Endothelial cell of umbilical vein (primary cell): ENCODE results near the gene GLI2. TPM values are rescaled to one million over a fixed set of nuclear protein-coding genes. Genes with fewer than 3 reads are reported as not detected.

Experiments used
- BruUV-seq: library from RNA; stranded (reverse); fragments of 400-500 nt; replicated peaks from 2 replicates; lab custom pipeline; 2021; lab: Mats Ljungman, UMichigan
- CTCF ChIA-PET: fragments of 300-600, 350-600 bp; sonication (Branson Sonifier 250); formaldehyde crosslinking; loops from one replicate; lab custom pipeline; 2021; ENCODE audit warnings: antibody characterized with exemption, inconsistent platforms; lab: Charles Lee
- POLR2A ChIA-PET: fragments of 300-600, 350-600 bp; sonication (Branson Sonifier 250); formaldehyde crosslinking; loops from one replicate; lab custom pipeline; 2021; ENCODE audit warnings: antibody characterized with exemption, inconsistent platforms; lab: Charles Lee
- DNase-seq: peaks from one replicate; pipeline ENCODE4 v3.0.0-alpha.2; 2011; ENCODE audit warnings: low read depth, low spot score
- FAIRE-seq: peaks from 2 replicates; lab custom pipeline; 2011; peaks lifted over from hg19 to GRCh38; lab: Jason Lieb, UNC
- H2AFZ ChIP-seq: 2 replicates; pipeline ENCODE4 v1.6.0; 2012; ENCODE audit warnings: low read depth, low read length, control low read depth, inconsistent platforms
- H3K27ac ChIP-seq: 2 replicates; pipeline ENCODE4 v1.5.1; 2011; ENCODE audit warnings: low read depth, mild to moderate bottlenecking, control low read depth, low read length, moderate library complexity; ENCODE audit not compliant: insufficient read depth
- H3K27me3 ChIP-seq, 2 experiments: 2 replicates each; pipeline versions ENCODE4 v1.6.0 to v1.6.1; 2011; ENCODE audit warnings: low read length in 2 of 2, mixed read lengths in 1 of 2; ENCODE audit not compliant: control insufficient read depth in 2 of 2, insufficient read depth in 2 of 2
- H3K36me3 ChIP-seq, 2 experiments: 2 replicates in 1 of 2; 3 replicates in 1 of 2; pipeline ENCODE4 v1.5.1; 2011; ENCODE audit warnings: low read length in 2 of 2, mild to moderate bottlenecking in 1 of 2, moderate library complexity in 1 of 2; ENCODE audit not compliant: control insufficient read depth in 2 of 2, insufficient read depth in 2 of 2; ENCODE audit errors: extremely low read depth in 1 of 2
- H3K4me1 ChIP-seq: 3 replicates; pipeline ENCODE4 v1.5.1; 2011; ENCODE audit warnings: mild to moderate bottlenecking, low read length; ENCODE audit not compliant: control insufficient read depth, insufficient read depth; ENCODE audit errors: extremely low read depth
- H3K4me2 ChIP-seq: 2 replicates; pipeline ENCODE4 v1.6.1; 2011; ENCODE audit warnings: low read length, control low read depth, mixed read lengths; ENCODE audit not compliant: insufficient read depth
- H3K4me3 ChIP-seq, 3 experiments: fragments of 200-600 bp in 1 of 3; sonication (generic), shearing (Covaris generic) in 1 of 3; replicated peaks in 1 of 3; 2 replicates each; pipeline ENCODE4 v1.5.1; 2011 to 2016; ENCODE audit warnings: control low read depth in 3 of 3, low read length in 3 of 3, mild to moderate bottlenecking in 2 of 3, inconsistent platforms in 1 of 3, low read depth in 1 of 3, moderate library complexity in 1 of 3; ENCODE audit not compliant: insufficient read depth in 1 of 3
- H3K79me2 ChIP-seq: 2 replicates; pipeline ENCODE4 v1.6.0; 2012; ENCODE audit warnings: low read length, inconsistent platforms; ENCODE audit not compliant: control insufficient read depth, insufficient read depth
- H3K9ac ChIP-seq: replicated peaks from 2 replicates; pipeline ENCODE3; 2011; ENCODE audit warnings: low read length, control low read depth; ENCODE audit not compliant: insufficient read depth; ENCODE audit errors: extremely low read depth
- H3K9me1 ChIP-seq: replicated peaks from 3 replicates; pipeline ENCODE4 v1.6.0; 2011; ENCODE audit warnings: mild to moderate bottlenecking, low read length; ENCODE audit not compliant: control insufficient read depth, insufficient read depth; ENCODE audit errors: extremely low read depth
- H3K9me3 ChIP-seq: replicated peaks from 2 replicates; pipeline ENCODE4 v1.5.1; 2012; ENCODE audit warnings: low read length, inconsistent platforms; ENCODE audit not compliant: control insufficient read depth, insufficient read depth
- H4K20me1 ChIP-seq: replicated peaks from 2 replicates; pipeline ENCODE3; 2011; ENCODE audit warnings: mild to moderate bottlenecking, low read length; ENCODE audit not compliant: control insufficient read depth, insufficient read depth; ENCODE audit errors: extremely low read depth
- CTCF ChIP-seq, 2 donors: IDR thresholded peaks; 1 replicate in 1 of 2; 2 replicates in 1 of 2; pipeline ENCODE4 v1.5.1; 2011; ENCODE audit warnings: low read length in 2 of 2, mild to moderate bottlenecking in 2 of 2, moderate library complexity in 2 of 2, control low read depth in 1 of 2, inconsistent platforms in 1 of 2, low read depth in 1 of 2; ENCODE audit not compliant: insufficient read depth in 1 of 2; ENCODE audit errors: extremely low read depth in 1 of 2
- EZH2 ChIP-seq: IDR thresholded peaks from 2 replicates; pipeline ENCODE4 v1.6.1; 2012; ENCODE audit warnings: borderline replicate concordance, low read depth, mild to moderate bottlenecking, moderate library complexity, low read length, inconsistent platforms; ENCODE audit not compliant: severe bottlenecking
- FOS ChIP-seq: IDR thresholded peaks from 2 replicates; pipeline ENCODE4 v1.6.1; 2011; ENCODE audit warnings: mild to moderate bottlenecking, low read length, moderate library complexity, borderline replicate concordance; ENCODE audit not compliant: insufficient read depth
- GATA2 ChIP-seq: IDR thresholded peaks from 2 replicates; pipeline ENCODE4 v1.7.0; 2011; ENCODE audit warnings: low read depth, mild to moderate bottlenecking, moderate library complexity, mixed read lengths, low read length; ENCODE audit not compliant: insufficient read length, insufficient read depth
- JUN ChIP-seq: IDR thresholded peaks from 2 replicates; pipeline ENCODE4 v1.6.1; 2011; ENCODE audit warnings: borderline replicate concordance, low read depth; ENCODE audit not compliant: insufficient read length, insufficient read depth
- MAX ChIP-seq: IDR thresholded peaks from 2 replicates; pipeline ENCODE4 v1.6.1; 2011; ENCODE audit not compliant: insufficient read depth, insufficient read length
- MYC ChIP-seq: IDR thresholded peaks from one replicate; pipeline ENCODE4 v1.6.1; 2011; ENCODE audit warnings: mild to moderate bottlenecking, low read depth, low read length
- POLR2A ChIP-seq: IDR thresholded peaks from 2 replicates; pipeline ENCODE4 v1.6.1; 2012; ENCODE audit warnings: low read depth, mild to moderate bottlenecking, control low read depth, low read length
- POLR2AphosphoS5 ChIP-seq: IDR thresholded peaks from 2 replicates; pipeline ENCODE4 v1.6.1; 2012; ENCODE audit warnings: low read depth, mild to moderate bottlenecking, control low read depth, low read length, moderate library complexity; ENCODE audit not compliant: insufficient read depth
- dilution Hi-C: fragments of 300-500 bp; cut with MboI; formaldehyde crosslinking; loops from one replicate; pipeline ENCODE4 v1.15.0; 2019; ENCODE audit warnings: low sequenced_read_pairs; ENCODE audit not compliant: extremely low pct_ligation_motif_present
- intact Hi-C: fragments of 100-400 bp; cut with micrococcal nuclease; formaldehyde crosslinking; loops from one replicate; pipeline ENCODE4 v1.10.0; 2022
- polyA plus RNA-seq, 4 experiments: library from polyadenylated mRNA; depleted of rRNA in 3 of 4; stranded (reverse) in 3 of 4; unstranded in 1 of 4; fragments of >200 nt; gene quantifications; 2 replicates each; pipeline versions ENCODE4 v1.2.1 to v1.2.3, GENCODE V29; 2011 to 2012; ENCODE audit warnings: missing spikeins in 1 of 4
- total RNA-seq: library from RNA; stranded (reverse); gene quantifications from 2 replicates; pipeline ENCODE4 v1.2.3, GENCODE V29; 2021

The GLI2 gene
- total and polyA plus RNA-seq, 2 donors (not counting 3 experiments of a cell fraction or from before 2014, with no cell fraction given), result 0.13 TPM; not detected in 1

- H3K4me2 ChIP-seq, result no peak overlapping the region
- no peak overlapping the region for H3K9ac ChIP-seq
- no peak overlapping the region for H3K4me3 ChIP-seq
- H2AFZ ChIP-seq, result no peak overlapping the region
- H3K9me3 ChIP-seq, result no peaks in the 10 kb centered on the region
- CTCF ChIA-PET, result no interaction called here
- no peak overlapping the region for H3K27ac ChIP-seq
- POLR2A ChIA-PET, result no interaction called here
- no peaks in the 10 kb centered on the region for H3K36me3 ChIP-seq
- no TSS peak for BruUV-seq
- no peaks in the 10 kb centered on the region for H3K79me2 ChIP-seq
- peaks cover 15% of the 10 kb centered on the region for H3K4me1 ChIP-seq
- intact Hi-C loops, result loop anchor here (5.0 kb wide), 1 partner anchor 71 kb away; no protein-coding TSS in a partner anchor
- FAIRE-seq (no peak), DNase-seq (no peak)
- no peaks in the 10 kb centered on the region for H4K20me1 ChIP-seq
- dilution Hi-C loops, result no loop called here
- no peaks in the 10 kb centered on the region for H3K27me3 ChIP-seq
- no peaks in the 10 kb centered on the region for H3K9me1 ChIP-seq
- TF ChIP-seq MYC, result no peak
- no peak for TF ChIP-seq CTCF (IDR thresholded peaks at IDR 0.05; ENCODE audit: extremely low read depth in 1 of 2, insufficient read depth in 1 of 2, low read depth in 1 of 2, low read length in 2 of 2)
- no peak for TF ChIP-seq MAX
- TF ChIP-seq EZH2, result no peak
- TF ChIP-seq FOS, result no peak
- TF ChIP-seq POLR2A, result no peak
- TF ChIP-seq JUN, result no peak
- TF ChIP-seq POLR2AphosphoS5, result no peak
- no peak for TF ChIP-seq GATA2
These were observed 32.7 kb downstream of the GLI2 start for GRCh38 chr2:120768112-120769048.
